VCaP (cell line): Measurements from ENCODE around the gene SCYGR2.

Source experiments
- H3K27ac ChIP-seq: fragments of 450-650 bp; 2 replicates; pipeline ENCODE4 v1.5.1; 2017
- TF ChIP-seq, protein P1 (sequence below): fragments of 450-650 bp; conservative IDR thresholded peaks from 2 replicates; pipeline ENCODE4 v1.5.1; 2017; ENCODE audit warnings: mild to moderate bottlenecking, moderate library complexity

The SCYGR2 gene

DNA sequence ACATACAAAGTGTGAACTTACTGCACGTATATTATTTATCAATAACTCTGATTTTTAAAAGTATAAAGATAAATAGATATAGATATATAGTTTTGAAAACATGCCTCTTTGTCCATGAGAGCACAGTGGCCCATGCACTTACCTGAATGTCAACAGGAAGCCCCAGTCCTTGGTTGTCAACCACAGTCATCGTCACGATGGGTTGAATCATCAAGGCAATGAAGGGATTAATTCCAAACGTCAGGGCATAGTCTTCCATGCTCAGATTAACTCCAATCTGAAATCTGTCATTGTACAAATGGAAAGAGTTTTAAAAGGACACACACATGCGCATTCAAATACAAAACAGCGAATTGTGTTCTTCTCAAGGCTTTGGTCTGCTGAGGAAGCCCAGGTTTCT, 34.1 kb downstream of the SCYGR2 start:
- H3K27ac ChIP-seq = no peak overlapping the region
- TF ChIP-seq, protein P1, sequence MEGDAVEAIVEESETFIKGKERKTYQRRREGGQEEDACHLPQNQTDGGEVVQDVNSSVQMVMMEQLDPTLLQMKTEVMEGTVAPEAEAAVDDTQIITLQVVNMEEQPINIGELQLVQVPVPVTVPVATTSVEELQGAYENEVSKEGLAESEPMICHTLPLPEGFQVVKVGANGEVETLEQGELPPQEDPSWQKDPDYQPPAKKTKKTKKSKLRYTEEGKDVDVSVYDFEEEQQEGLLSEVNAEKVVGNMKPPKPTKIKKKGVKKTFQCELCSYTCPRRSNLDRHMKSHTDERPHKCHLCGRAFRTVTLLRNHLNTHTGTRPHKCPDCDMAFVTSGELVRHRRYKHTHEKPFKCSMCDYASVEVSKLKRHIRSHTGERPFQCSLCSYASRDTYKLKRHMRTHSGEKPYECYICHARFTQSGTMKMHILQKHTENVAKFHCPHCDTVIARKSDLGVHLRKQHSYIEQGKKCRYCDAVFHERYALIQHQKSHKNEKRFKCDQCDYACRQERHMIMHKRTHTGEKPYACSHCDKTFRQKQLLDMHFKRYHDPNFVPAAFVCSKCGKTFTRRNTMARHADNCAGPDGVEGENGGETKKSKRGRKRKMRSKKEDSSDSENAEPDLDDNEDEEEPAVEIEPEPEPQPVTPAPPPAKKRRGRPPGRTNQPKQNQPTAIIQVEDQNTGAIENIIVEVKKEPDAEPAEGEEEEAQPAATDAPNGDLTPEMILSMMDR = no peak

DNA sequence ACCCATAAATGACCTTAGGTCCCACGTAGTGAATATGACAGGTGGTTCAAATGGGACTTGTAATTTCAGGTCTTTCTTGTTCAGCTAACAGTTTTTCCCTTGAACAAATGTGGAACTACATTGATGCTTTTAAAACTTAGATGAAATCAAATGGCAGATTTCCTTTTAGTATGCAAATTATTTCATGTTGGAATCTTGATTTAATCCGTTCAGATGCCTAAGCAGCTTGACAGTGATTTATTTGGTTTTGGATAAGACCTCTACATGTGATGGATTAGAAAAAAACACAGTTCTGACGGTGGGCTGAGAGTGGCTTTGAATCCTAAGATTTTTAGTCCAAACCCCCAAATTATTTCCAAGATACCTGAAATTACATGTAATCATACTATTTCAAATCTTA, 35.5 kb downstream of the SCYGR2 start:
- no peak overlapping the region for H3K27ac ChIP-seq
- TF ChIP-seq, protein P1 = no peak

GRCh38 chr2:227642656-227643055, 44.0 kb downstream of the SCYGR2 start:
- no peak overlapping the region for H3K27ac ChIP-seq
- TF ChIP-seq, protein P1 = no peak

GRCh38 chr2:227643990-227644551, 45.4 kb downstream of the SCYGR2 start:
- TF ChIP-seq, protein P1 = no peak
- no peak overlapping the region for H3K27ac ChIP-seq
